Effector memory CD4-positive, alpha-beta T cell (primary cell): Measurements from ENCODE around the gene TYRO3.
"Not testable (repeated sequence)": the region's sequence is repeated elsewhere in the genome, so short reads cannot be mapped to it uniquely, and the experiment has no call there.

Source experiments
- DNase-seq, 3 donors: peaks; one replicate each; pipeline ENCODE4 v3.0.0-alpha.2; 2020
- H3K27ac ChIP-seq: 2 replicates; pipeline ENCODE4 v1.7.0; 2013; ENCODE audit warnings: mild to moderate bottlenecking, low read length, moderate library complexity; ENCODE audit not compliant: insufficient read depth, poor library complexity, severe bottlenecking
- H3K27me3 ChIP-seq: replicated peaks from 2 replicates; pipeline ENCODE4 v1.7.0; 2013; ENCODE audit warnings: mild to moderate bottlenecking, low read length; ENCODE audit not compliant: insufficient read depth, control insufficient read depth, poor library complexity, severe bottlenecking
- H3K36me3 ChIP-seq: 2 replicates; pipeline ENCODE4 v1.7.0; 2013; ENCODE audit warnings: mild to moderate bottlenecking, low read length, moderate library complexity; ENCODE audit not compliant: control insufficient read depth, insufficient read depth
- H3K4me1 ChIP-seq: 2 replicates; pipeline ENCODE4 v1.7.0; 2013; ENCODE audit warnings: low read length, mild to moderate bottlenecking; ENCODE audit not compliant: control insufficient read depth, insufficient read depth, poor library complexity, severe bottlenecking
- H3K4me3 ChIP-seq: 2 replicates; pipeline ENCODE4 v1.7.0; 2013; ENCODE audit warnings: low read length, low read depth, mild to moderate bottlenecking; ENCODE audit not compliant: insufficient read depth, poor library complexity, severe bottlenecking
- H3K9me3 ChIP-seq: 2 replicates; pipeline ENCODE4 v1.7.0; 2013; ENCODE audit warnings: mild to moderate bottlenecking, low read length, moderate library complexity; ENCODE audit not compliant: control insufficient read depth

Gene TYRO3

DNA sequence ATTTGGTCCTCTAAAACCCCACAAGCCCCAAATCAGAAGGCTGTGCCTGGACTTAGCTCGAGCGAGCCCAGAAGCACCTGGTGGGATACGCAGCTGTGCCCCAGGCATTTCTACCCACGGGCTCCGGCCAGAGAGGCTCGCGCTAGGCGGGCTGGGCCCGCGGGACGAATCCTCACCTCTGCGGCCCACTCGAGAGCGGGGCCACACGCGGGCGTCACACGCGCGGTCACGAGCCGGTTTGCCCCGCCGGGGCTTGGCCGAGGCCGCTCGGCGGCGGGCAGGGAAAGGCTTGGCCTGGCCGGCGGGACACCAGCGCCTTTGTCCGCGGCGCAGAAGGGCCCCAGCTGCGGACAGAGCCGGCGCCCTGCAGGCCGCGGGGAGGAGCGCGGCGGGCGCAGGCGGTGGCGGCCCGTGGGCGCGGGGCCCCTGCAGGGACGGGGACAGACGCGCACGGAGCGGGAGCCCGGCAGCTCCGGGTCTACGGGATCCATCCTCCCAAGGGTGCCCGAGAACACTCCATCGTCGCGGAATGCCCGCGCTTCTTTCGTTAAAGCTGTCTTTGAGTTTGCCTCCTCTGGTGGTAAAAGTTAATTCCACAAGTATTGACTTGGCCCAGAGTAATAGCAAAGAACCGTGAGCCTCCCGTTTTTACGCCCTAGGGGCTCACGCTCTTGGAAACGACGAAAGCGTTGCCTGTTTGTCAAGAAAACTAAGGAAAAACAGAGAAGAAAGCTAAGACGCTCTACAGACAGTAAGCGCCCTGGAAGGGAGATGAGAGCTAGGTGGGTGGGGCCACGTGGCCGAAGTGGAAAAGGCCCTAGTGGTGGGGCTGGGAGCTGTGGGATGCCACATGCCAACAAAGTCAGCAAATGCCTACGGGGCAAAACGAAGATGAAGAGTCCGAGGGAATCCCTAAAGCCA, 26.4 kb downstream of the TYRO3 start:
- H3K4me1 ChIP-seq = peaks cover 6% of the 10 kb centered on the region
- peaks cover 16% of the 10 kb centered on the region for H3K27me3 ChIP-seq
- no peaks in the 10 kb centered on the region for H3K9me3 ChIP-seq
- no peak overlapping the region for H3K27ac ChIP-seq
- H3K36me3 ChIP-seq = no peaks in the 10 kb centered on the region
- H3K4me3 ChIP-seq = peak overlapping the region; percentile 25
- DNase-seq = no peak

- H3K4me1 ChIP-seq, DNase-seq, H3K4me3 ChIP-seq, H3K36me3 ChIP-seq, H3K27ac ChIP-seq, H3K9me3 ChIP-seq: not testable (repeated sequence)
- H3K27me3 ChIP-seq = peaks cover 15% of the 10 kb centered on the region
Measured at GRCh38 chr15:41586531-41587282, 27.7 kb downstream of the TYRO3 start.

DNA sequence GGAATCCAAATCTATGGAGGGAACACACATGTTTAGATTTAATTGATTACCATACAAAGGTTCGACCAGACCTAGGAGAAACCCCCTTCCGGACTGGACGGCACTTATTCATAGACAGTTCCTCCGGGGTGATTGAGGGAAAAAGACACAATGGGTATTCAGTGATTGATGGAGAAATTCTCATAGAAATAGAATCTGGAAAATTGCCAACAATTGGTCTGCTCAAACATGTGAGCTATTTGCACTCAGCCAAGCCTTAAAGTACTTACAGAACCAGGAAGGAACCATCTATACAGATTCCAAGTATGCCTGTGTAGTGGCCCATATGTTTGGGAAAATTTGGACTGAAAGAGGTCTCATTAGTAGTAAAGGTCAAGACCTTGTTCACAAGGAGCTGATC, 30.0 kb downstream of the TYRO3 start:
- H3K4me3 ChIP-seq, H3K4me1 ChIP-seq, DNase-seq, H3K9me3 ChIP-seq, H3K36me3 ChIP-seq, H3K27me3 ChIP-seq, H3K27ac ChIP-seq: not testable (repeated sequence)

DNA sequence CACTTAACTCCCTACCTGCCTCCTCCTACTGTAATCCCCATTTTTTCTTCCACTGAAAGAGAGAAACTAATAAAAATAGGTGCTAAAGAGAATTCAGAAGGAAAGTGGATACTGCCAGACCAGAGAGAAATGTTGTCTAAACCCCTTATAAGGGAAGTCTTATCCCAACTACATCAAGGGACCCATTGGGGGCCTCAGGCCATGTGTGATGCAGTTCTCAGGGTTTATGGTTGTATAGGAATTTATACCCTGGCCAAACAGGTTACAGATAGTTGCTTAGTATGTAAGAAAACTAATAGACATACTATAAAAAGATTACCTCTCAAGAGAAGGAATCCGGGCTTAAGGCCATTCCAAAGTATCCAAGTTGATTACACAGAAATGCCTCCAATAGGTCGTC, 30.6 kb downstream of the TYRO3 start:
- H3K9me3 ChIP-seq, H3K4me1 ChIP-seq, H3K4me3 ChIP-seq, H3K27ac ChIP-seq, H3K36me3 ChIP-seq, DNase-seq, H3K27me3 ChIP-seq: not testable (repeated sequence)

DNA sequence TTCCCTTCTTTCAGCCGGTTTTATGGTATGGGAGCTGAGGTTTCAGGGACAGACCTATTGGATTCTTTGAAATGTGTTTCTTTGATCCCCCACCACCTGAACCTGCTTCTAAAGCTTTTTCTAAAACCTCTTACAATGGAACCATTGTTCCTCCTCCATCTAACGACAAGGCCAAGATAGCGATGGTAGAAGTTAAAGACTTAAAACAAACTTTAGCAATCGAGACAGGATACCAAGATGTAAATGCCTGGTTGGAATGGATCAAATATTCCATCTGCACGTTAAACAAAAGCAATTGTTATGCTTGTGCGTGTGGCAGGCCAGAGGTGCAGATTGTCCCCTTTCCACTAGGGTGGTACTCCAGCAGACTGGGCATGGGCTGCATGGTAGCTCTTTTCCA, 32.2 kb downstream of the TYRO3 start:
- H3K27me3 ChIP-seq, H3K27ac ChIP-seq, H3K9me3 ChIP-seq, DNase-seq, H3K4me3 ChIP-seq, H3K4me1 ChIP-seq, H3K36me3 ChIP-seq: not testable (repeated sequence)

GRCh38 chr15:41592718-41593117, 33.7 kb downstream of the TYRO3 start:
- H3K36me3 ChIP-seq, H3K27me3 ChIP-seq, H3K4me1 ChIP-seq, H3K4me3 ChIP-seq, H3K9me3 ChIP-seq, DNase-seq, H3K27ac ChIP-seq: not testable (repeated sequence)

DNA sequence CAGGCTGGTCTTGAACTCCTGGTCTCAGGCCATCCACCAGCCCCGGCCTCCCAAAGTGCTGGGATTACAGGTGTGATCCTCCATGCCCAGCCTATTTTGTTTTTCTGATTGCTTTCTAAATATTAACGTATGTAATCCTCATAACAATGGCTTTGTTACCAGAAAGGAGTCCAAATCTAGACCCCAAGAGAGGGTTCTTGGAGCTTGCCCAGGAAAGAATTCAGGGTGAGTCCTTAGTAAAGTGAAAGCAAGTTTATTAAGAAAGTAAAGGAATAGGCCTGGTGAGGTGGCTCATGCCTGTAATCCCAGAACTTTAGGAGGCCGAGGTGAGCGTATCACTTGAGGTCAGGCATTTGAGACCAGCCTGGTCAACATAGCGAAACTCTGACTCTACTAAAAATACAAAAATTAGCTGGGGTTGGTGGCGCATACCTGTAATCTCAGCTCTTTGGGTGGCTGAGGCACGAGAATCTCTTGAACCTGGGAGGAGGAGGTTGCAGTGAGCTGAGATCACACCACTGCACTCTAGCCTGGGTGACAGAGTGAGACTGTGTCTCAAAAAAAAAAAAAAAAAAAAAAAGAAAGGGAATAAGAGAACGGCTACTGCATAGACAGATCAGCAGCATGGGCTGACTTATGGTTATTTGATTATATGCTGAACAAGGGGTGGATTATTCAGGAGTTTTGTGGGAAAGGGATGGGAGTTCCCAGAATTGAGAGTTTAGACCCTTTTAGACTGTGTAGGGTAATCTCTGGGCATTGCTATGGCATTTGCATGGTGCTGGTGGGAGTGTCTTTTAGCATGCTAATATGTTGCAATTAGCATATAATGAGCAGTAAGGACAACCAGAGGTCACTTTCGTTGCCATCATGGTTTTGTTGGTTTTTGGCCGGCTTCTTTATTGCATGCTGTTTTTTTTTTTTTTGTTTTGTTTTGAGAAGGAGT, 36.1 kb downstream of the TYRO3 start:
- Histone ChIP-seq H3K4me1 (no peaks in the 10 kb centered on the region), H3K4me3 (no peak overlapping the region), H3K27me3 (no peaks in the 10 kb centered on the region), H3K9me3 (no peaks in the 10 kb centered on the region), H3K27ac (no peak overlapping the region), H3K36me3 (no peaks in the 10 kb centered on the region)
- no peak for DNase-seq

GRCh38 chr15:41596972-41597371, 38.0 kb downstream of the TYRO3 start:
- Histone ChIP-seq H3K36me3 (no peaks in the 10 kb centered on the region), H3K27ac (no peak overlapping the region), H3K27me3 (no peaks in the 10 kb centered on the region), H3K9me3 (no peaks in the 10 kb centered on the region), H3K4me1 (no peaks in the 10 kb centered on the region), H3K4me3 (no peak overlapping the region)
- no peak for DNase-seq

DNA sequence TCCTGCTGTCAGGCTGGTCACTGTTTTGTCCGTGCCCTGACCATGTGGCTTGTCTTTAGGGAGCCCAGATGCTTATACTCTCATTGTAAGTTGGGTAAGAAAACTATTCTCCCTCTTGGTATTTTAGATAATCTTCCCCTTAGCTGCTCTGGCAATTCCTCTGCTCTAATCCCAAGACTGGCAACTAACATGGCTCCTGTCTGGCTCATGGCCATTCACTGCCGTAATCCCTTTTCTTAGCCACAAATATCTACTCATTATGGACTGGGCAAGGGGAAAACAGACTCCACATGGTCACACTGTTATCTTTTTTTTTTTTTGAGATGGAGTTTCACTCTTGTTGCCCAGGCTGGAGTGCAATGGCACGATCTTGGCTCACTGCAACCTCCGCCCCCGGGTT, 38.8 kb downstream of the TYRO3 start:
- Histone ChIP-seq H3K4me3 (no peak overlapping the region), H3K4me1 (no peaks in the 10 kb centered on the region), H3K27me3 (no peaks in the 10 kb centered on the region), H3K27ac (no peak overlapping the region), H3K36me3 (no peaks in the 10 kb centered on the region), H3K9me3 (no peaks in the 10 kb centered on the region)
- DNase-seq = no peak
